Jurkat, Clone E6-1 (cell line): ENCODE results near the gene UBALD1.

Experiments used
- DNase-seq: peaks from one replicate; pipeline ENCODE4 v3.0.0-alpha.2; 2011; ENCODE audit warnings: low read depth, low spot score
- H3K4me3 ChIP-seq: 2 replicates; pipeline ENCODE4 v1.5.1; 2011; ENCODE audit warnings: mild to moderate bottlenecking, low read length, control low read depth, moderate library complexity

UBALD1 gene

GRCh38 chr16:4618645-4619418, 4.1 kb upstream of the UBALD1 start:
- H3K4me3 ChIP-seq, result no peak overlapping the region
- DNase-seq, result no peak

GRCh38 chr16:4617880-4618279, 3.2 kb upstream of the UBALD1 start:
- H3K4me3 ChIP-seq, result no peak overlapping the region
- no peak for DNase-seq

- peak overlapping the region; percentile 69 for H3K4me3 ChIP-seq
- peak; percentile 100 for DNase-seq
These were observed 1.5 kb upstream of the UBALD1 start for GRCh38 chr16:4616047-4616811.

GRCh38 chr16:4615384-4616046, 827 bp upstream of the UBALD1 start:
- DNase-seq, result no peak
- H3K4me3 ChIP-seq, result peak overlapping the region; percentile 68

- H3K4me3 ChIP-seq, result peak overlapping the region; percentile 68
- no peak for DNase-seq
These were observed 785 bp downstream of the UBALD1 start for GRCh38 chr16:4613636-4614570.

- H3K4me3 ChIP-seq, result peak overlapping the region; percentile 68
- DNase-seq, result no peak
These were observed 1.6 kb downstream of the UBALD1 start for GRCh38 chr16:4612977-4613635.

GRCh38 chr16:4612474-4612931, 2.2 kb downstream of the UBALD1 start:
- peak; percentile 26 for DNase-seq
- no peak overlapping the region for H3K4me3 ChIP-seq

- no peak for DNase-seq
- H3K4me3 ChIP-seq, result no peak overlapping the region
These were observed 3.2 kb downstream of the UBALD1 start for GRCh38 chr16:4611337-4612021.

GRCh38 chr16:4610011-4611005, 4.4 kb downstream of the UBALD1 start:
- no peak overlapping the region for H3K4me3 ChIP-seq
- no peak for DNase-seq

- no peak for DNase-seq
These were observed 5.3 kb downstream of the UBALD1 start for GRCh38 chr16:4609200-4610010.

GRCh38 chr16:4608704-4608980, 6.0 kb downstream of the UBALD1 start:
- H3K4me3 ChIP-seq, result no peak overlapping the region
- peak; percentile 43 for DNase-seq

More at GRCh38 chr16:4609200-4610010, 5.3 kb downstream of the UBALD1 start:
- no peak overlapping the region for H3K4me3 ChIP-seq

- H3K4me3 ChIP-seq, result no peak overlapping the region
- DNase-seq, result no peak
These were observed 6.6 kb downstream of the UBALD1 start for GRCh38 chr16:4607841-4608703.

GRCh38 chr16:4606354-4606753, 8.3 kb downstream of the UBALD1 start:
- no peak for DNase-seq

GRCh38 chr16:4604401-4604800, 10.3 kb downstream of the UBALD1 start:
- DNase-seq, result no peak
- H3K4me3 ChIP-seq, result no peak overlapping the region

More at GRCh38 chr16:4606354-4606753, 8.3 kb downstream of the UBALD1 start:
- H3K4me3 ChIP-seq, result no peak overlapping the region

- DNase-seq, result no peak
- H3K4me3 ChIP-seq, result no peak overlapping the region
These were observed 11.0 kb downstream of the UBALD1 start for GRCh38 chr16:4603624-4604170.
